LoVo (cell line): ENCODE measurements around the gene OR2C3.
"Not testable (repeated sequence)": the region's sequence is repeated elsewhere in the genome, so short reads cannot be mapped to it uniquely, and the experiment has no call there.

Source experiments
- DNase-seq: peaks from one replicate; pipeline ENCODE4 v3.0.0-alpha.2; 2016; ENCODE audit warnings: low spot score

The OR2C3 gene

GRCh38 chr1:247536340-247536739 is at the start of gene OR2C3:
Gene OR2C3 (minus strand): TSS chr1:247536440. CDS start chr1:247532511, 3,929 bp downstream.
- DNase-seq = no peak

DNA sequence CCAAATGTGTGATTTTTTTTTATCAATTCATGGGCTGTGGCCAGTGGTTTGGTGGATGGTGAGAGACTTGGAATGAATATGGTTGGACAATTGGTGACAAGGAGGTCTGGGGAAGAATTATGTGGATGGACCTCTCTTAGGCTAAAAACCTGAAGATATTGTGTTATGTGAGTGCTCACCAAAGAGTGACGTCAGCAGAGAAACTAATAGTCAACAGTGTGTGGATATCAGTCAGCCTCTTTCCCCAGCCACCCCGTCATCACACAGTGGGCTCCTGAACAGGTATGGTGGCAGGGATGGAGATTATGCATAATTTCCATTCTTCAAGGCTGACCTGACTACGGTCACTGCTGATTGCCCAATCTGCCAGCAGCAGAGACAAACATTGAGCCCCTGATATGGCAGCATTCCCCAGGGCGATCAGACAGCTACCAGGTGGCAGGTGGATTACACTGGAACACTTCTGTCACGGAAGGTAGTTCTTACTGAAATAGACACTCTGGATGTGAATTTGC is 42.8 kb upstream of the OR2C3 start:
- no peak for DNase-seq

DNA sequence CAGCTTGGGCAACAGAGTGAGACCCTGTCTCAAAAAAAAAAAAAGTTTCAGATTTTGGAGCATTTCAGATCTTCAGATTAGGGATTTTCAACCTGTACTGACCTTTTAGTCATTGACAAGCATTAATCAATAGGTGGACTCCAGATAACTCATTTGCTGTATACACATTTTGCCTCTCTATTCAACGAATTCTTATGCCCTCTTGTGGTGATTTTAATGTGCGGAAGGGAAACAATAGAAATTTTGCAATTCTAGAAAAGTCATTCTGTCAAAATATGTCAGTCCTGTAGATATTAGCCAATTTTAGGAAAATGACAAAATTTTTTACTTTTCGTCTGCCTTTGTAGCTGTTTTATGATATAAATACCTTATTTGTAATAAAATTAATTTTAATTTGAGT is 40.3 kb upstream of the OR2C3 start:
- DNase-seq = peak; percentile 31

GRCh38 chr1:247574664-247575063 is 38.4 kb upstream of the OR2C3 start:
- DNase-seq = peak; percentile 9

- no peak for DNase-seq
Observed at GRCh38 chr1:247574236-247574635, 38.0 kb upstream of the OR2C3 start.

GRCh38 chr1:247562198-247562597 is 26.0 kb upstream of the OR2C3 start:
- no peak for DNase-seq

- no peak for DNase-seq
Observed at GRCh38 chr1:247561711-247562110, 25.5 kb upstream of the OR2C3 start.

- DNase-seq = no peak
Observed at GRCh38 chr1:247557926-247558674, 21.9 kb upstream of the OR2C3 start.

- no peak for DNase-seq
Observed at GRCh38 chr1:247552231-247552630, 16.0 kb upstream of the OR2C3 start.

DNA sequence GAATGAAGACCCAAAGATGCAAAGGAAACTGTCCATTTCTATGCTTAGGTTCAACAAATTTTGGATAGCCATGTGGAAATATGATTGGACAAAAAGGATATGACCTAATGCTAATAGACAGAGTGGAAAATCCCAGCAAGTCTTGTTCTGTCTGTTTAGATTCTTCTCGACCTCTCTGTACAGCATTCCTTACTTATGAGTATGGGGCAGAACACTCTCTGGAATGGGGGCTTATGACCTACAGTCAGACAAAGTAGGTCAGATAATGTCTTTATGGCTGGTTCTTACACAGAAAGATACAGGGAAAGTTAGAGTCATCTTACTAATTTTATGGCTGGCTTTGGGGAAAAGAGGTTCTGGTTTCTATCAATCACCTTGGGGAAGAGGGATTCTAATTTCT is 15.5 kb upstream of the OR2C3 start:
- no peak for DNase-seq

DNA sequence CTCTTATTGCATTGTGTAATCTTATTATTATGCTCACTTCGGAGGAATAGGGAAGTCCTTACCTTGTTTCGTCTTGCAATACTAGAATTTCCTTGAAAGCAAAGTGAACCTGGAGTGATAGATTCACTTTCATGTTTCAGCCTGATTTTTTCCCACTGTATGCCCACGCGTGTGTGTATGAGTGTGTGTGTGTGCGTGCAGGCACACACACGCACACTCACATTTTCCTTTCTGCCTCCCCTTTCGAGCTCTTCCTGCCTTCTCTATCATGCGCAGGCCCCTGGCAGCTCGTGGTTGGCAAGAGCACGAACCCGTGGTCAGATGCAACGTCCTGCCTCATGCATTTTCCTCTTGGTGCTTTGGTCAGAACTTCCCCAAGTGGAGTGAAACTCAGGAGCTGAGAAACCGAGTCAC is 12.5 kb upstream of the OR2C3 start, which contains the start of gene GCSAML:
TSS of gene GCSAML (plus strand) at position 366 of the 414 bp plus-strand sequence. CDS start 58 bp downstream, outside the sequence.
- DNase-seq = no peak

DNA sequence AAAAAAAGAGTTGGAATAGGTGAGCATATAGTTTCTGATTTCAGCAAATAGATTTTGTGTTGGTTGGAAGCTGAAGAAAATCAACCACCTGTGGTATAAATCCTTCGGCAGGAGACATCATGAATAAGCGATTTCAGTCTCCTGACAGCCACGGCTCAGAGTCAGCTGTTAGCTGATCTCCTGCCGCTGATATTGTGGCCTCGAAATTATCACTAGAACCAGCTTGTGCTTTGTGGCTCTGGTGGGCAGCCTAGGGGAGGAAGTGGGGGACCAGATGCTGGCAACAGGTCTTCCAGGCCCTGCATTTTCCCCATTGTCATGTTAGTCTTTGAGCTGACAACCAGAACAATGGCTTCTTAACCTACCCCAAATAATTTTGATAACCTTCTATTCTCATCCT is 11.9 kb upstream of the OR2C3 start:
- DNase-seq = no peak

- DNase-seq = no peak
Observed at GRCh38 chr1:247542811-247543210, 6.6 kb upstream of the OR2C3 start.

DNA sequence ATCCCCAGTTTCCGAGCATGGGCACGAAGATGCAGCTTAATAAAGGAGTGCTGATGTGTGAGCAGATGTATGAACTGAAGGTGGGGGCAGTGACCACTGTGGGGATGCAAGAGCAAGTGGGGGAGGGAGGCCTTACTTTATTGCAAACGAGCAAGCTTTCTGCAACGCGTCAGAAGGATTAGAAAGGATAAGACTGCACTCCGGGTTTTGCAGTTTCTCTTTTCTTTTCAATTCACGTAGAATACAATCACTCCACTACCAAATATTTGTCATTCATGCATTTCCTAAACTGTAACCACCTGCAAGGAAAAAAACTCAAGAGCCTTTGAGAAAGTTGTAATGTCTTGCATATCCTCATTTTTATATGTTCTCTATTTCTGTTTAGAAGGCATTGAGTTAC is 4.3 kb upstream of the OR2C3 start:
- no peak for DNase-seq

DNA sequence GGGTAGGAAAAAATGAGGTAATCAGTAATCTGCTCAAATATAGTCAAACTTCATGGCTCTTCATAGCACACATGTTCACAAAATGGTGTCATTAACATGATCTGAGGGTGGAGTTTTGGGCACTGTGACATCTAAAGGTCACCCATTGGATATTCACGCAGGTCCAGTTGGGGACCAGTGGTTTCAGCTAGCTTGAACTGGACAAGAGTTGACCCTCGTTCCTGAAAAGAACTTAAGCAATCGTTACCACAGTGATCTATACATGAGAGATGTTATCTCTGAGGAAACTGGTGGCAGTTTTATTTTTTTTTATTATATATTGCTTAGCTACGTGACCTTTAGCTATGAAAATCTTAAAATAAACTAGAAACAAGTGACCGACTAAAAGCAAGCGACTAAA is 3.0 kb upstream of the OR2C3 start:
- no peak for DNase-seq

DNA sequence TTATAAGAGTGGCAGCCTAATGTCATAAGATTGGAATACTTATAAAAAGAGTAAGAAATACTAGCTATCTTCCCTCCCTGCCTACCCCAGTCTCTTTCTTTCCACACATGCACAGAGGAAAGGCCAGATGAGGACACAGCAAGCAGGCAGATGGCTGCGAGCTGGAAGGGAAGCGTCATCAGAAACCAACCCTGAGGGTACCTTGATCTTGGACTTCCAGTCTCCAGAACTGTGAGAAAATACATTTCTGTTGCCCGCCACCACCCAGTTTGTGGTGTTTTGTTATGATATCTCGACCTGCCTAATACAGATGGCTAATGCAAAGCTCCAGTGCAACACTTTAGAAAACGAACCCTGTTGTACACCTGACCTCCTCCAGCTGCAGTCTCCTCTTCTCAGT is 2.3 kb upstream of the OR2C3 start:
- no peak for DNase-seq

DNA sequence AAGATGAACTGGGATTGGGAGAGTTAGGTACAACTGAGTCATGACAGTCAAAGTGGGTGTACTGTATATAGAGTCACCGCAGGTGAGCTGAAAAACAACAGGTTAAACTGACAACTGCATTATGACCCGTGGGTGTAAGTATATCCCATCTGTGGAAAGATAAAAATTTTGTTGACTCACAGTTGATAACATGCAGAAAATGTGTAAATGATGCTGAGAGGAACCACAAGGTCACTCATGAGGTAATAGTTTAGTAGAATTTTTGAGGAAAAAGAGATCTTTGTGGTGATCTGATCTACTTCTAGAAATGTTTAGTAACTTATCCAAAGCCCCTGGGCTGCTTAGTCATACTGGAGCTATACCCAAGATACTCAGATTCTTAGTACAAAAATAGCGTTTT is 838 bp downstream of the OR2C3 start:
- DNase-seq = no peak

DNA sequence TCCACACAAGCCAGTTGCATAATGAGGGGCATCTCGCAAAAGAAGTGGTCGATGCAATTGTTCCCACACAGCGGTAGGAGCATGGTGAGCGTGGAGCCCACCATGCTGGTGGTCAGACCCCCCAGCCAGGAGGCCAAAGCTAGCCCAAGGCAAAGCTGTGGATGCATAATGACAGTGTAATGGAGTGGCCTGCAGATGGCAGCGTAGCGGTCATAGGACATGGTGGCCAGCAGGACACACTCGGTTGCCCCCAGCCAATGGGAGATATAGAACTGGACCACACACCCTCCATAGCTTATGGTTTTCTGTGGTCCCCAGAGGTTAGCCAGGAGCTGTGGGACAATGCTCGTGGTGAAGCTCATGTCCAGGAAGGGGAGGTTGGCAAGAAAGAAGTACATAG is 4.3 kb downstream of the OR2C3 start:
- DNase-seq = no peak

- no peak for DNase-seq
Observed at GRCh38 chr1:247530785-247531184, 5.5 kb downstream of the OR2C3 start.

DNA sequence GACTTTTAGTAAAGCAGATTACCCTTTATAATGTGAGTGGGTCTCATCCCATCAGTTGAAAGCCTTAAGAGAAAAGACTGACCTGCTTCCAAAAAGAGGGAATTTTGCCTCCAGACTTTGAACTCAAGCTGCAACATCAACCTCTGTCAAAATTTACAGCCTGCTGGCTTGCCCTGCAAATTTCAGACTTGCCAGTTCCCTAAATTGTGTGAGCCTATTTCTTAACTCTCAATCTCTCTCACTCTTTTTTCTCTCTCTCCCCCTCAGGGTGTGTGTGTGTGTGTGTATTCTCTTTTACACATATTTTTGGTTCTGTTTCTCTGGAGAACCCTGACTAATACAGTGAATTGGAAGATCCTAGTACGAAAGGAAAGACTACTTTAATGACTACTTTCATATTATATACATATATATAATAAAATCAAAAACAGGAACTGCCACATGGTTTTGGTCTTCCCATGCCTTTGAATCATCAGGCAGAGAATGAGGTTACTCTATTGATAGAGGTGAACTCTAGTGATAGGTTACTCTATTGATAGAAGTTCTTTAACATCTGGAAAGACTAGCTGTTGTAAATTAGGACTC is 6.4 kb downstream of the OR2C3 start:
- no peak for DNase-seq

DNA sequence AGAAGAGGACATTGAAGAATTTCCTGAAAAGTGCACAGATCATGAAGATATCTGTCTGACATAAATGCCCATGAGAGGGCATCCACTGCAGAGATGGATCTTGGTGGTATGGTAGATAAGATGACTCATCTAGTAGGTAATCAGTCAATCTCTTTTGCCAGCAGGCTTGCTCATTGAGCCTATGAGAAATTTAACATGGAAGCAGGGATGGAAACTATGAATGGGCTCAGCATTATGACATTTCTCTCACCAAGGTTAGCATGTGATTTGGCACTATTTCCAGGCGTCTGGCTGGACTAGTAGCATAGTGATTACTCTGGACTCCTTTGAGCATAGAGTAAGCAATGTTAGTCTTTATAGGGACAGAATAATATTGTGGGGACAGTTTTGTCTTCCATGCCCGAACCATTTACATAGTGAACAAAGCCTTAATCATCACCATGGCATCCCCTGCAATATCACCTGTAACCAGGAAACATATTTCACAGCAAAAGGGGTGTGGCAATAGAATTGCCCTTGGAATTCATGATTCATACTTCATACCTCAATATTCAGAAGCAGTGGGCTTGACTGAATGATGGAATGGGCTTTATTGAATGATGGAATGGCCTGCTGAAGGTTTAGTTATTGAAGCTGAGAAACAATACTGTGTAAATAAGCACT is 7.3 kb downstream of the OR2C3 start:
- DNase-seq = peak; percentile 63

DNA sequence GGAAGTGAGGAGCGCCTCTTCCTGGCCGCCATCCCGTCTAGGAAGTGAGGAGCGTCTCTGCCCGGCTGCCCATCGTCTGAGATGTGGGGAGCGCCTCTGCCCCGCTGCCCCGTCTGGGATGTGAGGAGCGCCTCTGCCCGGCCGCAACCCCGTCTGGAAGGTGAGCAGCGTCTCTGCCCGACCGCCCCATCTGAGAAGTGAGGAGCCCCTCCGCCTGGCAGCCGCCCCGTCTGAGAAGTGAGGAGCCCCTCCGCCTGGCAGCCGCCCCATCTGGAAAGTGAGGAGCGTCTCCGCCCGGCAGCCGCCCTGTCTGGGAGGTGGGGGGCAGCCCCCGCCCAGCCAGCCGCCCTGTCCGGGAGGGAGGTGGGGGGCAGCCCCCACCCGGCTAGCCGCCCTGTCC is 14.4 kb downstream of the OR2C3 start:
- DNase-seq = not testable (repeated sequence)

DNA sequence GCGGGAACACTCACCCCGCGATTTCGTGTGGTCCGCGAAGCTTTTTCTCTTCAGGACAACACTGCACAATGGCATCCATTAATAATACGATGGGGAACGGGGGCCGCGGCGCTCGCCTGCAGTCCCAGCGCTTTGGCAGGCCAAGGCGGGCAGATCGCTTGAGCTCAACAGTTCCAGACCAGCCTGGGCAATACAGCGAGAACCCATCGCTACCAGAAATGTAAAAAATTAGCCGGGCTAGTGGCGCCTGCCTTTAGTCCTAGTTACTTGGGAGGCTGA is 17.7 kb downstream of the OR2C3 start:
- no peak for DNase-seq
